Measurements from ENCODE around the gene BCL7C. TPM values are rescaled to one million over a fixed set of nuclear protein-coding genes. Genes with fewer than 3 reads are reported as not detected.

Gene BCL7C
- total and polyA plus RNA-seq, 2 of the 13 experiments (the other 11 are each of a cell fraction or from before 2014, with no cell fraction given), result 17.7 to 33.8 TPM

GRCh38 chr16:30900588-30900987 is 6.7 kb upstream of the BCL7C start (continued):
- peak; percentile 36; the same call in 1 of the 2 replicates for TF ChIP-seq ZKSCAN1 (IDR thresholded peaks at IDR 0.05; ENCODE audit: low read length)
- peak; percentile 56; the same call in 1 of the 2 replicates for TF ChIP-seq NCOR1 (IDR thresholded peaks at IDR 0.05; ENCODE audit: borderline replicate concordance, low read length)
- no peak for TF ChIP-seq SNAPC2 (CRISPR knock-in tag; IDR thresholded peaks at IDR 0.05)
- TF ChIP-seq ZNF777 (CRISPR knock-in tag; IDR thresholded peaks at IDR 0.05), result no peak
- TF ChIP-seq ZNF441 (CRISPR knock-in tag; IDR thresholded peaks at IDR 0.05; ENCODE audit: borderline replicate concordance), result 0 out of 2 replicates have a peak, but pooled peaks have one; percentile 59
- no peak for TF ChIP-seq TARDBP (CRISPR knock-in tag; IDR thresholded peaks at IDR 0.05)
- peak; percentile 99 for TF ChIP-seq ZNF770 (CRISPR knock-in tag; IDR thresholded peaks at IDR 0.05)
- no peak for TF ChIP-seq MAFK (conservative IDR thresholded peaks at IDR 0.05 in 1 of 2, IDR thresholded peaks at IDR 0.05 in 1 of 2; ENCODE audit: low read length in 2 of 2)
- no peak for TF ChIP-seq ZFYVE20 (CRISPR knock-in tag; IDR thresholded peaks at IDR 0.05; ENCODE audit: borderline replicate concordance, low read depth)
- TF ChIP-seq U2AF2 (IDR thresholded peaks at IDR 0.05; ENCODE audit: low read depth, low read length), result 0 out of 2 replicates have a peak, but pooled peaks have one; percentile 59
- TF ChIP-seq, protein P1, sequence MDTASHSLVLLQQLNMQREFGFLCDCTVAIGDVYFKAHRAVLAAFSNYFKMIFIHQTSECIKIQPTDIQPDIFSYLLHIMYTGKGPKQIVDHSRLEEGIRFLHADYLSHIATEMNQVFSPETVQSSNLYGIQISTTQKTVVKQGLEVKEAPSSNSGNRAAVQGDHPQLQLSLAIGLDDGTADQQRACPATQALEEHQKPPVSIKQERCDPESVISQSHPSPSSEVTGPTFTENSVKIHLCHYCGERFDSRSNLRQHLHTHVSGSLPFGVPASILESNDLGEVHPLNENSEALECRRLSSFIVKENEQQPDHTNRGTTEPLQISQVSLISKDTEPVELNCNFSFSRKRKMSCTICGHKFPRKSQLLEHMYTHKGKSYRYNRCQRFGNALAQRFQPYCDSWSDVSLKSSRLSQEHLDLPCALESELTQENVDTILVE (CRISPR knock-in tag; IDR thresholded peaks at IDR 0.05), result no peak
- no peak for TF ChIP-seq TFDP2 (CRISPR knock-in tag; IDR thresholded peaks at IDR 0.05)
- no peak for TF ChIP-seq WIZ (CRISPR knock-in tag; IDR thresholded peaks at IDR 0.05)
- no peak for TF ChIP-seq ZNF761 (CRISPR knock-in tag; conservative IDR thresholded peaks at IDR 0.05)
- no peak for TF ChIP-seq GZF1 (CRISPR knock-in tag; IDR thresholded peaks at IDR 0.05)
- no peak for TF ChIP-seq TCF7L2 (IDR thresholded peaks at IDR 0.05; ENCODE audit: low read depth, low read length)
- TF ChIP-seq, protein P2, sequence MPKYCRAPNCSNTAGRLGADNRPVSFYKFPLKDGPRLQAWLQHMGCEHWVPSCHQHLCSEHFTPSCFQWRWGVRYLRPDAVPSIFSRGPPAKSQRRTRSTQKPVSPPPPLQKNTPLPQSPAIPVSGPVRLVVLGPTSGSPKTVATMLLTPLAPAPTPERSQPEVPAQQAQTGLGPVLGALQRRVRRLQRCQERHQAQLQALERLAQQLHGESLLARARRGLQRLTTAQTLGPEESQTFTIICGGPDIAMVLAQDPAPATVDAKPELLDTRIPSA (CRISPR knock-in tag; IDR thresholded peaks at IDR 0.05; ENCODE audit: borderline replicate concordance), result no peak
- TF ChIP-seq ZNF383 (CRISPR knock-in tag; IDR thresholded peaks at IDR 0.05; ENCODE audit: borderline replicate concordance), result no peak
- TF ChIP-seq PAXIP1 (CRISPR knock-in tag; conservative IDR thresholded peaks at IDR 0.05), result peak; percentile 55
- no peak for TF ChIP-seq ZNF782 (CRISPR knock-in tag; IDR thresholded peaks at IDR 0.05; ENCODE audit: borderline replicate concordance)
- TF ChIP-seq ZNF7 (CRISPR knock-in tag; IDR thresholded peaks at IDR 0.05), result peak; percentile 70

Data from HepG2 (cell line).